Gastrocnemius medialis (tissue), 4 donors: Measurements from ENCODE around the gene GP5. TPM values are rescaled to one million over a fixed set of nuclear protein-coding genes. Genes with fewer than 3 reads are reported as not detected.

ENCODE experiments used
- ATAC-seq, 2 donors: fragments of 150-250 bp; one replicate each; pipeline ENCODE4 v1.9.1; 2016
- DNase-seq, 2 donors: peaks; one replicate each; pipeline ENCODE4 v3.0.0-alpha.2; 2019
- H3K27ac ChIP-seq, 4 donors: fragments of 200-600 bp; sonication (generic); 1 replicate in 1 of 4; 2 replicates in 3 of 4; pipeline ENCODE4 v1.5.1; 2016 to 2018; ENCODE audit warnings: mild to moderate bottlenecking in 2 of 4, moderate library complexity in 1 of 4
- H3K27me3 ChIP-seq, 3 donors: fragments of 200-600 bp; sonication (generic) in 2 of 3; 1 replicate in 1 of 3; 2 replicates in 2 of 3; pipeline versions ENCODE4 v1.5.1 to v1.6.0; 2016 to 2019; ENCODE audit warnings: mild to moderate bottlenecking in 1 of 3, moderate library complexity in 1 of 3
- H3K36me3 ChIP-seq, 2 donors: fragments of 200-600 bp; sonication (generic) in 1 of 2; one replicate each; pipeline ENCODE4 v1.5.1; 2017 to 2018
- H3K4me1 ChIP-seq, 2 donors: fragments of 200-600 bp; sonication (generic) in 1 of 2; one replicate each; pipeline ENCODE4 v1.5.1; 2016 to 2017; ENCODE audit warnings: mild to moderate bottlenecking in 2 of 2
- H3K4me3 ChIP-seq, 4 donors: fragments of 200-600 bp; sonication (generic) in 3 of 4; 1 replicate in 1 of 4; 2 replicates in 3 of 4; pipeline ENCODE4 v1.5.1; 2016 to 2019; ENCODE audit warnings: mild to moderate bottlenecking in 2 of 4
- H3K9me3 ChIP-seq, 3 donors: fragments of 200-600 bp; sonication (generic) in 2 of 3; 1 replicate in 1 of 3; 2 replicates in 2 of 3; pipeline ENCODE4 v1.5.1; 2016 to 2019
- CTCF ChIP-seq, 5 experiments: fragments of 450-650 bp in 3 of 5; fragments of 200-600 bp in 2 of 5; sonication (generic) in 2 of 5; IDR thresholded peaks in 4 of 5; conservative IDR thresholded peaks in 1 of 5; 1 replicate in 4 of 5; 2 replicates in 1 of 5; pipeline ENCODE4 v1.5.1; 2016 to 2019; ENCODE audit warnings: antibody characterized with exemption in 5 of 5, mild to moderate bottlenecking in 3 of 5, moderate library complexity in 3 of 5
- POLR2A ChIP-seq, 2 donors: fragments of 450-650 bp; IDR thresholded peaks; one replicate each; pipeline ENCODE4 v1.6.1; 2017; ENCODE audit warnings: antibody characterized with exemption in 2 of 2, mild to moderate bottlenecking in 2 of 2, moderate library complexity in 2 of 2
- in situ Hi-C, 4 donors: fragments of 200-750 bp; cut with MboI; loops; one replicate each; pipeline versions ENCODE4 v1.15.0 to v1.8.0; 2017; ENCODE audit warnings: low sequenced_read_pairs in 4 of 4
- intact Hi-C: fragments of 100-400 bp; cut with DNase I; formaldehyde crosslinking; loops from one replicate; pipeline ENCODE4 v1.15.1; 2023; ENCODE audit warnings: low total_unique reads
- total RNA-seq, 4 donors: library from RNA; depleted of rRNA; stranded (reverse); fragments of >200 nt; gene quantifications; one replicate each; pipeline versions ENCODE4 v1.1.0 to v1.2.3, GENCODE V29; 2016

Gene GP5
- total RNA-seq, 4 donors from 2014 or later, result 0.10 TPM; not detected in 3

GRCh38 chr3:194376241-194376560 lies 22.9 kb downstream of the GP5 start:
- H3K4me3 ChIP-seq, result no peak overlapping the region
- no peaks in the 10 kb centered on the region for H3K9me3 ChIP-seq
- H3K36me3 ChIP-seq, result no peaks in the 10 kb centered on the region
- DNase-seq, result no peak
- no peak for ATAC-seq
- in situ Hi-C loops, result no loop called here
- H3K27me3 ChIP-seq, result peaks cover 0 to 12% (median 4%) of the 10 kb centered on the region in 3 donors
- no peak overlapping the region for H3K27ac ChIP-seq
- intact Hi-C loops, result no loop called here
- no peak for TF ChIP-seq POLR2A (IDR thresholded peaks at IDR 0.05)
- no peak for TF ChIP-seq CTCF (IDR thresholded peaks at IDR 0.05 in 4 of 5, conservative IDR thresholded peaks at IDR 0.05 in 1 of 5)
- H3K4me1 ChIP-seq, result no peaks in the 10 kb centered on the region

- H3K36me3 ChIP-seq, result no peaks in the 10 kb centered on the region
- ATAC-seq, result no peak
- H3K9me3 ChIP-seq, result no peaks in the 10 kb centered on the region
- DNase-seq, result no peak
- H3K27ac ChIP-seq, result no peak overlapping the region
- TF ChIP-seq POLR2A (IDR thresholded peaks at IDR 0.05) (no peak), CTCF (IDR thresholded peaks at IDR 0.05 in 4 of 5, conservative IDR thresholded peaks at IDR 0.05 in 1 of 5) (no peak)
- in situ Hi-C loops (no loop called here), intact Hi-C loops (no loop called here)
- H3K4me3 ChIP-seq, result no peak overlapping the region
- peaks cover under 1 to 12% (median 4%) of the 10 kb centered on the region in 3 donors for H3K27me3 ChIP-seq
- no peaks in the 10 kb centered on the region for H3K4me1 ChIP-seq
These were observed 23.4 kb downstream of the GP5 start for GRCh38 chr3:194375473-194376240.

- Histone ChIP-seq H3K4me1 (no peaks in the 10 kb centered on the region), H3K27ac (no peak overlapping the region), H3K9me3 (no peaks in the 10 kb centered on the region), H3K4me3 (no peak overlapping the region), H3K36me3 (no peaks in the 10 kb centered on the region), H3K27me3 (peaks cover 4 to 12% (median 7%) of the 10 kb centered on the region in 3 donors)
- DNase-seq (no peak), ATAC-seq (no peak)
- TF ChIP-seq POLR2A (IDR thresholded peaks at IDR 0.05) (no peak), CTCF (IDR thresholded peaks at IDR 0.05 in 4 of 5, conservative IDR thresholded peaks at IDR 0.05 in 1 of 5) (no peak)
- in situ Hi-C loops (no loop called here), intact Hi-C loops (no loop called here)
These were observed 24.1 kb downstream of the GP5 start for GRCh38 chr3:194374935-194375334.

- Histone ChIP-seq H3K27me3 (peaks cover 9 to 18% (median 18%) of the 10 kb centered on the region in 3 donors), H3K4me1 (no peaks in the 10 kb centered on the region), H3K9me3 (no peaks in the 10 kb centered on the region), H3K4me3 (no peak overlapping the region), H3K36me3 (no peaks in the 10 kb centered on the region), H3K27ac (no peak overlapping the region)
- TF ChIP-seq POLR2A (IDR thresholded peaks at IDR 0.05), result no peak
- no peak for TF ChIP-seq CTCF (IDR thresholded peaks at IDR 0.05 in 4 of 5, conservative IDR thresholded peaks at IDR 0.05 in 1 of 5)
- ATAC-seq (no peak), DNase-seq (no peak)
- intact Hi-C loops, result no loop called here
- in situ Hi-C loops, result no loop called here
These were observed 25.2 kb downstream of the GP5 start for GRCh38 chr3:194373899-194374298.

- no peaks in the 10 kb centered on the region for H3K36me3 ChIP-seq
- no peaks in the 10 kb centered on the region for H3K9me3 ChIP-seq
- no peak for TF ChIP-seq CTCF (IDR thresholded peaks at IDR 0.05 in 4 of 5, conservative IDR thresholded peaks at IDR 0.05 in 1 of 5)
- TF ChIP-seq POLR2A (IDR thresholded peaks at IDR 0.05), result no peak
- DNase-seq, result no peak
- in situ Hi-C loops, result no loop called here
- H3K27me3 ChIP-seq, result peaks cover 13 to 26% (median 22%) of the 10 kb centered on the region in 3 donors
- ATAC-seq, result no peak
- no peaks in the 10 kb centered on the region for H3K4me1 ChIP-seq
- H3K4me3 ChIP-seq, result no peak overlapping the region
- intact Hi-C loops, result no loop called here
- no peak overlapping the region for H3K27ac ChIP-seq
These were observed 26.0 kb downstream of the GP5 start for GRCh38 chr3:194373028-194373427.
